Activated effector memory CD4-positive, alpha-beta T cell treated with Interleukin-2 at 50 U/mL for 16 hours (primary cell): ENCODE measurements around the gene USP12.

Experiments
- DNase-seq: peaks from one replicate; pipeline ENCODE4 v3.0.0-alpha.2; 2020

Gene USP12

GRCh38 chr13:27027086-27027667 is 144.4 kb downstream of the USP12 start:
- no peak for DNase-seq

- DNase-seq, result no peak
Measured at GRCh38 chr13:27026396-27026795, 145.2 kb downstream of the USP12 start.

- DNase-seq, result no peak
Measured at GRCh38 chr13:27024776-27025492, 146.7 kb downstream of the USP12 start.

GRCh38 chr13:27024074-27024461 is 147.5 kb downstream of the USP12 start:
- no peak for DNase-seq

GRCh38 chr13:27023385-27024073 is 148.1 kb downstream of the USP12 start:
- no peak for DNase-seq

- no peak for DNase-seq
Measured at GRCh38 chr13:27022571-27023311, 148.9 kb downstream of the USP12 start.

- no peak for DNase-seq
Measured at GRCh38 chr13:27020415-27020814, 151.2 kb downstream of the USP12 start.

GRCh38 chr13:27018882-27019281 is 152.7 kb downstream of the USP12 start:
- DNase-seq, result no peak

GRCh38 chr13:27018344-27018861 is 153.2 kb downstream of the USP12 start:
- no peak for DNase-seq

GRCh38 chr13:27016875-27017274 is 154.7 kb downstream of the USP12 start:
- DNase-seq, result no peak
